IMR-90 (cell line): Measurements from ENCODE around the gene TAF9. TPM values are rescaled to one million over a fixed set of nuclear protein-coding genes. Genes with fewer than 3 reads are reported as not detected.

Experiments
- ATAC-seq: fragments of 200-7000 bp; cut with Tn5 transposase; 2 replicates; pipeline ENCODE4 v1.9.1; 2020; ENCODE audit warnings: low read depth, mild to moderate bottlenecking, moderate library complexity
- BruUV-seq: library from RNA; stranded (reverse); fragments of 400-500 nt; replicated peaks from 2 replicates; lab custom pipeline; 2021; lab: Mats Ljungman, UMichigan
- CTCF ChIA-PET: fragments of 300-600 bp; formaldehyde crosslinking; extraction: SDS; loops from one replicate; lab custom pipeline; 2021; ENCODE audit warnings: antibody characterized with exemption; lab: Yijun Ruan, JAX
- POLR2A ChIA-PET: fragments of 300-600 bp; sonication (Branson Sonifier 250); formaldehyde crosslinking; loops from one replicate; lab custom pipeline; 2022; ENCODE audit warnings: antibody characterized with exemption; ENCODE audit not compliant: unreplicated experiment; lab: Charles Lee
- DNase-seq: peaks from one replicate; pipeline ENCODE4 v3.0.0; 2013
- H2AFZ ChIP-seq: replicated peaks from 2 replicates; pipeline ENCODE3; 2013; ENCODE audit warnings: low read length, mild to moderate bottlenecking; ENCODE audit not compliant: poor library complexity
- H2AK5ac ChIP-seq: 2 replicates; pipeline ENCODE4 v1.6.1; 2013; ENCODE audit warnings: low read depth, low read length, inconsistent platforms
- H2AK9ac ChIP-seq: replicated peaks from 2 replicates; pipeline ENCODE3; 2013; ENCODE audit warnings: mild to moderate bottlenecking, low read depth, low read length, moderate library complexity; ENCODE audit not compliant: poor library complexity
- H2BK120ac ChIP-seq: 2 replicates; pipeline ENCODE4 v1.6.1; 2013; ENCODE audit warnings: low read depth, low read length, inconsistent platforms
- H2BK15ac ChIP-seq: 3 replicates; pipeline ENCODE4 v1.6.1; 2013; ENCODE audit warnings: low read depth, low read length, inconsistent platforms
- H2BK20ac ChIP-seq: 2 replicates; pipeline ENCODE4 v1.6.1; 2013; ENCODE audit warnings: low read depth, mild to moderate bottlenecking, inconsistent platforms, low read length, moderate library complexity
- H2BK5ac ChIP-seq: 2 replicates; pipeline ENCODE4 v1.6.1; 2013; ENCODE audit warnings: mild to moderate bottlenecking, low read depth, low read length, inconsistent platforms; ENCODE audit not compliant: poor library complexity, severe bottlenecking
- H3K14ac ChIP-seq: replicated peaks from 2 replicates; pipeline ENCODE4 v1.6.1; 2013; ENCODE audit warnings: low read depth, low read length, inconsistent platforms
- H3K18ac ChIP-seq: 2 replicates; pipeline ENCODE4 v1.6.1; 2013; ENCODE audit warnings: low read depth, low read length, control low read depth
- H3K23ac ChIP-seq: 2 replicates; pipeline ENCODE4 v1.6.1; 2013; ENCODE audit warnings: low read depth, low read length, inconsistent platforms
- H3K27ac ChIP-seq: 2 replicates; pipeline ENCODE4 v1.5.1; 2013; ENCODE audit warnings: mild to moderate bottlenecking, control low read depth, low read length; ENCODE audit not compliant: insufficient read depth
- H3K27me3 ChIP-seq: 2 replicates; pipeline ENCODE4 v1.6.1; 2013; ENCODE audit warnings: low read length; ENCODE audit not compliant: control insufficient read depth, insufficient read depth
- H3K36me3 ChIP-seq: 2 replicates; pipeline ENCODE4 v1.6.1; 2013; ENCODE audit warnings: low read length, mixed read lengths; ENCODE audit not compliant: control insufficient read depth, insufficient read depth
- H3K4ac ChIP-seq: 2 replicates; pipeline ENCODE4 v1.6.1; 2013; ENCODE audit warnings: low read depth, low read length, inconsistent platforms
- H3K4me1 ChIP-seq: 2 replicates; pipeline ENCODE4 v1.6.1; 2013; ENCODE audit warnings: low read length, mixed read lengths; ENCODE audit not compliant: control insufficient read depth, insufficient read depth
- H3K4me2 ChIP-seq: 2 replicates; pipeline ENCODE4 v1.6.1; 2013; ENCODE audit warnings: low read depth, mild to moderate bottlenecking, control low read depth, low read length, moderate library complexity
- H3K4me3 ChIP-seq: 2 replicates; pipeline ENCODE4 v1.5.1; 2013; ENCODE audit warnings: low read depth, mild to moderate bottlenecking, control low read depth, low read length, moderate library complexity; ENCODE audit not compliant: insufficient read depth
- H3K56ac ChIP-seq: 2 replicates; pipeline ENCODE4 v1.6.1; 2013; ENCODE audit warnings: low read length, inconsistent platforms; ENCODE audit not compliant: insufficient read depth; ENCODE audit errors: extremely low read depth
- H3K79me1 ChIP-seq, 2 experiments: 2 replicates each; pipeline ENCODE4 v1.6.1; 2013; ENCODE audit warnings: low read length in 2 of 2, inconsistent platforms in 1 of 2, low read depth in 1 of 2
- H3K9ac ChIP-seq: 2 replicates; pipeline ENCODE4 v1.6.1; 2013; ENCODE audit warnings: low read depth, low read length, control low read depth
- H3K9me1 ChIP-seq: 2 replicates; pipeline ENCODE4 v1.6.1; 2013; ENCODE audit warnings: low read length, inconsistent platforms; ENCODE audit not compliant: insufficient read depth
- H3K9me3 ChIP-seq: 2 replicates; pipeline ENCODE4 v1.6.1; 2013; ENCODE audit warnings: low read length; ENCODE audit not compliant: control insufficient read depth, insufficient read depth
- H4K20me1 ChIP-seq: 2 replicates; pipeline ENCODE4 v1.6.1; 2013; ENCODE audit warnings: low read length, inconsistent platforms; ENCODE audit not compliant: insufficient read depth
- H4K5ac ChIP-seq: 2 replicates; pipeline ENCODE4 v1.6.1; 2013; ENCODE audit warnings: mild to moderate bottlenecking, low read depth, low read length, control low read depth
- H4K8ac ChIP-seq, 2 experiments: 2 replicates each; pipeline ENCODE4 v1.6.1; 2013; ENCODE audit warnings: low read depth in 2 of 2, low read length in 2 of 2, control low read depth in 1 of 2, inconsistent platforms in 1 of 2
- H4K91ac ChIP-seq: 2 replicates; pipeline ENCODE4 v1.6.1; 2013; ENCODE audit warnings: low read depth, low read length, inconsistent platforms; ENCODE audit not compliant: insufficient read depth
- BHLHE40 ChIP-seq: fragments of 150-350 bp; IDR thresholded peaks from 2 replicates; pipeline ENCODE4 v1.6.1; 2016; ENCODE audit warnings: mild to moderate bottlenecking, low read depth, low read length
- CEBPB ChIP-seq: IDR thresholded peaks from 2 replicates; pipeline ENCODE4 v1.6.1; 2012; ENCODE audit warnings: low read depth, low read length, improper control_type of control experiment
- CHD1 ChIP-seq: IDR thresholded peaks from 2 replicates; pipeline ENCODE4 v1.6.1; 2012; ENCODE audit warnings: low read depth, low read length, improper control_type of control experiment
- CTCF ChIP-seq: conservative IDR thresholded peaks from 2 replicates; pipeline ENCODE4 v1.5.1; 2012; ENCODE audit warnings: mild to moderate bottlenecking, low read depth, low read length, improper control_type of control experiment
- FOS ChIP-seq: fragments of 150-350 bp; IDR thresholded peaks from 2 replicates; pipeline ENCODE4 v1.6.1; 2016; ENCODE audit warnings: low read depth, low read length
- MAFK ChIP-seq: IDR thresholded peaks from 2 replicates; pipeline ENCODE4 v1.6.1; 2012; ENCODE audit warnings: low read depth, low read length, improper control_type of control experiment
- MAZ ChIP-seq: IDR thresholded peaks from 2 replicates; pipeline ENCODE4 v1.6.1; 2012; ENCODE audit warnings: low read depth, mild to moderate bottlenecking, low read length, improper control_type of control experiment, moderate library complexity, borderline replicate concordance
- MXI1 ChIP-seq: IDR thresholded peaks from 2 replicates; pipeline ENCODE4 v1.6.1; 2012; ENCODE audit warnings: low read depth, mild to moderate bottlenecking, low read length, moderate library complexity, borderline replicate concordance
- POLR2A ChIP-seq: IDR thresholded peaks from 2 replicates; pipeline ENCODE4 v1.6.1; 2012; ENCODE audit warnings: mild to moderate bottlenecking, low read depth, low read length
- RAD21 ChIP-seq: IDR thresholded peaks from 2 replicates; pipeline ENCODE4 v1.6.1; 2012; ENCODE audit warnings: low read length, improper control_type of control experiment
- RCOR1 ChIP-seq: IDR thresholded peaks from 2 replicates; pipeline ENCODE4 v1.6.1; 2012; ENCODE audit warnings: mild to moderate bottlenecking, low read length, improper control_type of control experiment; ENCODE audit not compliant: insufficient replicate concordance
- RFX5 ChIP-seq: IDR thresholded peaks from 2 replicates; pipeline ENCODE4 v1.8.0; 2012; ENCODE audit warnings: low read depth, mild to moderate bottlenecking, low read length, moderate library complexity
- SMC3 ChIP-seq: fragments of 150-350 bp; IDR thresholded peaks from 2 replicates; pipeline ENCODE4 v1.6.1; 2016; ENCODE audit warnings: low read depth, mild to moderate bottlenecking, antibody characterized with exemption, low read length, moderate library complexity
- WGBS, 2 experiments: methylation state at CpG; one replicate each; pipeline versions ENCODE4 v1.1.5 to v1.1.7; 2013; ENCODE audit warnings: missing lambda C conversion rate in 2 of 2; ENCODE audit not compliant: insufficient read length in 1 of 2; ENCODE audit errors: extremely low coverage in 2 of 2; 5-methylcytosine and 5-hydroxymethylcytosine counted together
- dilution Hi-C: fragments of 300-500 bp; cut with HindIII; formaldehyde crosslinking; loops from one replicate; pipeline ENCODE4 v1.14.3; 2018; ENCODE audit warnings: low sequenced_read_pairs; ENCODE audit not compliant: unreplicated experiment
- in situ Hi-C: fragments of 300-500 bp; cut with MboI; formaldehyde crosslinking; loops from 3 replicates; pipeline ENCODE4 v1.14.3; 2019; ENCODE audit warnings: low sequenced_read_pairs, inconsistent platforms, mixed read lengths
- intact Hi-C: fragments of 100-400 bp; cut with micrococcal nuclease; formaldehyde crosslinking; loops from 2 replicates; pipeline ENCODE4 v1.10.0; 2022
- polyA plus RNA-seq, 3 experiments: library from polyadenylated mRNA; depleted of rRNA; stranded (reverse); fragments of >200 nt; gene quantifications; 2 replicates each; pipeline ENCODE4 v1.2.3, GENCODE V29; 2012; ENCODE audit warnings: low replicate concordance in 1 of 3
- total RNA-seq: library from RNA; depleted of rRNA; stranded (reverse); fragments of >200 nt; gene quantifications from 2 replicates; pipeline ENCODE4 v1.2.3, GENCODE V29; 2012

TAF9 gene
- total and polyA plus RNA-seq, 2 of the 4 experiments (the other 2 are of a cell fraction): 107 to 127 TPM

GRCh38 chr5:69404659-69405330, 35.5 kb upstream of the TAF9 start:
- no peak overlapping the region for H2AK9ac ChIP-seq
- no peaks in the 10 kb centered on the region for H3K27me3 ChIP-seq
- H3K4me2 ChIP-seq: no peak overlapping the region
- BruUV-seq: no TSS peak
- no peaks in the 10 kb centered on the region for H4K20me1 ChIP-seq
- H2AFZ ChIP-seq: no peak overlapping the region
- H3K27ac ChIP-seq: no peak overlapping the region
- DNase-seq: no peak
- H2BK120ac ChIP-seq: no peak overlapping the region
- no peak overlapping the region for H4K91ac ChIP-seq
- no peak overlapping the region for H2BK15ac ChIP-seq
- H2BK5ac ChIP-seq: no peak overlapping the region
- 84% methylated on average over 5 of the region's 15 CpGs; no CpG with 5 or more reads in 1 of the 2 experiments for WGBS, 2 experiments
- no peak for ATAC-seq
- in situ Hi-C loops: no loop called here
- H3K4me3 ChIP-seq: no peak overlapping the region
- H3K79me1 ChIP-seq: no peaks in the 10 kb centered on the region
- H2BK20ac ChIP-seq: no peak overlapping the region
- no peak overlapping the region for H3K56ac ChIP-seq
- no peak for TF ChIP-seq MAZ
- TF ChIP-seq CEBPB: no peak
- TF ChIP-seq MXI1: no peak
- no peak for TF ChIP-seq CTCF
- TF ChIP-seq FOS: no peak
- no peak for TF ChIP-seq RAD21
- no peak for TF ChIP-seq RCOR1
- TF ChIP-seq BHLHE40: no peak
- no peak for TF ChIP-seq SMC3
- no peak for TF ChIP-seq POLR2A
- no peak for TF ChIP-seq CHD1
- TF ChIP-seq MAFK: no peak
- TF ChIP-seq RFX5: no peak
- intact Hi-C loops: loop anchor here (5.0 kb wide), 1 partner anchor 32 kb away; no protein-coding TSS in a partner anchor
- H3K9ac ChIP-seq: no peak overlapping the region
- no peak overlapping the region for H4K8ac ChIP-seq
- no peak overlapping the region for H2AK5ac ChIP-seq
- no peak overlapping the region for H3K23ac ChIP-seq
- H3K36me3 ChIP-seq: peaks cover 29% of the 10 kb centered on the region
- ChIA-PET POLR2A (no interaction called here), CTCF (no interaction called here)
- H3K4ac ChIP-seq: no peak overlapping the region
- no peaks in the 10 kb centered on the region for H3K9me3 ChIP-seq
- no peak overlapping the region for H3K18ac ChIP-seq
- H4K5ac ChIP-seq: no peak overlapping the region
- no peaks in the 10 kb centered on the region for H3K4me1 ChIP-seq
- dilution Hi-C loops: no loop called here
- H3K14ac ChIP-seq: no peak overlapping the region
- H3K9me1 ChIP-seq: no peaks in the 10 kb centered on the region; the same call in 1 of the 2 replicates
